Transverse colon (tissue), 4 donors: ENCODE data around the gene TANGO2.

Experiments
- EP300 ChIP-seq: sonication (generic); formaldehyde crosslinking; IDR thresholded peaks from one replicate; pipeline ENCODE4 v1.6.1; 2017; ENCODE audit warnings: antibody characterized with exemption, low read depth
- POLR2A ChIP-seq: fragments of 450-650 bp; IDR thresholded peaks from one replicate; pipeline ENCODE4 v1.6.1; 2016; ENCODE audit warnings: antibody characterized with exemption, mild to moderate bottlenecking, moderate library complexity
- POLR2AphosphoS5 ChIP-seq, 3 donors: sonication (generic); formaldehyde crosslinking; IDR thresholded peaks; one replicate each; pipeline ENCODE4 v1.6.1; 2016; ENCODE audit warnings: antibody characterized with exemption in 3 of 3
- TF ChIP-seq, protein P1 (sequence below), 5 experiments: fragments of 200-600 bp in 3 of 5; fragments of 450-650 bp in 2 of 5; sonication (generic) in 3 of 5; IDR thresholded peaks; 1 replicate in 2 of 5; 2 replicates in 3 of 5; pipeline ENCODE4 v1.5.1; 2016 to 2017; ENCODE audit warnings: antibody characterized with exemption in 5 of 5, inconsistent platforms in 3 of 5, mild to moderate bottlenecking in 2 of 5, moderate library complexity in 1 of 5

DNA sequence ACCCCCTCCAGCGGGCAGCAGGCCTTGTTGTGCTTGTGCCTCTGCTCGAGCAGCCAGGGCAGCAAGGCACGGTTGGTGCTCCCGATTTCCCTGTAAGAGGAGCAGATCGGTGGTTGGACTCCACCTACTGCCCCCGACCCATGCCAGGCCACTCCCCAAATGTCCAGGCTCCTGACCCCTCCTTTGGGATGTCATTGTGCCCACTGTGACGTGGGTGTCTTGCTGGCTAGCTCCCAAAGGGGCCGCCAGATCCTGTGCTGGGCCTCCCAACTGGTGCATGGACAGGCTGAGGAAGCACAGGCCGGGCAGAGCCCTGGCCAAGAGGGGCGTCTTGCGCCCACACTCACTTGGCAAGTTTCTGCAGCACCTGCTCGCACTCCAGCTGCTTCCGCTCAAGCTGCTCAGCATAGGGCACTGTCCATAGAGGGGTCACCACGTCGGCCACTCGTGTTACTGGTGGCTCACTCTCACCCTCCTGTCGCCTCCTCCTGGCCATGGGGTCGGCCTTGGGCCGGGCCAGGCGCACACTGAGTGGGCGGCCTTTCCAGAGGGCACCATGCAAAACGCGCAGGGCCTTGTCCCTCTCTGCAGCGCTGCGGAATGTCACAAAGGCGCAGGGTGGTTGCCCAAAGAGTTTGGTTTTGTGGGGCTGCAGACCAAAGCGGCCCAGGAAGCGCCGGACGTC is 94.9 kb downstream of the TANGO2 start, which contains the start of gene RANBP1:
- TF ChIP-seq, protein P1, sequence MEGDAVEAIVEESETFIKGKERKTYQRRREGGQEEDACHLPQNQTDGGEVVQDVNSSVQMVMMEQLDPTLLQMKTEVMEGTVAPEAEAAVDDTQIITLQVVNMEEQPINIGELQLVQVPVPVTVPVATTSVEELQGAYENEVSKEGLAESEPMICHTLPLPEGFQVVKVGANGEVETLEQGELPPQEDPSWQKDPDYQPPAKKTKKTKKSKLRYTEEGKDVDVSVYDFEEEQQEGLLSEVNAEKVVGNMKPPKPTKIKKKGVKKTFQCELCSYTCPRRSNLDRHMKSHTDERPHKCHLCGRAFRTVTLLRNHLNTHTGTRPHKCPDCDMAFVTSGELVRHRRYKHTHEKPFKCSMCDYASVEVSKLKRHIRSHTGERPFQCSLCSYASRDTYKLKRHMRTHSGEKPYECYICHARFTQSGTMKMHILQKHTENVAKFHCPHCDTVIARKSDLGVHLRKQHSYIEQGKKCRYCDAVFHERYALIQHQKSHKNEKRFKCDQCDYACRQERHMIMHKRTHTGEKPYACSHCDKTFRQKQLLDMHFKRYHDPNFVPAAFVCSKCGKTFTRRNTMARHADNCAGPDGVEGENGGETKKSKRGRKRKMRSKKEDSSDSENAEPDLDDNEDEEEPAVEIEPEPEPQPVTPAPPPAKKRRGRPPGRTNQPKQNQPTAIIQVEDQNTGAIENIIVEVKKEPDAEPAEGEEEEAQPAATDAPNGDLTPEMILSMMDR (IDR thresholded peaks at IDR 0.05): no peak
- TF ChIP-seq EP300: no peak
- no peak for TF ChIP-seq POLR2AphosphoS5 (IDR thresholded peaks at IDR 0.05)
- no peak for TF ChIP-seq POLR2A
